HCT116 (cell line): ENCODE data around the gene BRD4.

ENCODE experiments used
- CTCF ChIP-seq, 3 experiments: fragments of 200-600 bp in 1 of 3; sonication (generic) in 1 of 3; IDR thresholded peaks in 2 of 3; conservative IDR thresholded peaks in 1 of 3; 2 replicates each; pipeline ENCODE4 v1.5.1; 2012 to 2017; ENCODE audit warnings: low read depth in 2 of 3, low read length in 2 of 3, antibody characterized with exemption in 1 of 3, borderline replicate concordance in 1 of 3, control low read depth in 1 of 3, mild to moderate bottlenecking in 1 of 3, mixed read lengths in 1 of 3, mixed run types in 1 of 3, moderate library complexity in 1 of 3; ENCODE audit not compliant: insufficient read depth in 1 of 3
- ELF1 ChIP-seq: IDR thresholded peaks from 2 replicates; pipeline ENCODE4 v1.6.1; 2012; ENCODE audit warnings: low read depth, borderline replicate concordance
- EZH2 ChIP-seq: fragments of 200-600 bp; sonication (generic); IDR thresholded peaks from 2 replicates; pipeline ENCODE4 v1.6.1; 2017; ENCODE audit warnings: antibody characterized with exemption, mixed run types
- JUND ChIP-seq: IDR thresholded peaks from 2 replicates; pipeline ENCODE4 v1.6.1; 2012
- MAX ChIP-seq: IDR thresholded peaks from 2 replicates; pipeline ENCODE4 v1.6.1; 2012
- POLR2A ChIP-seq: IDR thresholded peaks from 2 replicates; pipeline ENCODE4 v1.7.0; 2011; ENCODE audit warnings: borderline replicate concordance; ENCODE audit not compliant: insufficient read depth, insufficient read length; ENCODE audit errors: extremely low read depth
- REST ChIP-seq: IDR thresholded peaks from 2 replicates; pipeline ENCODE4 v1.6.1; 2012; ENCODE audit warnings: low read depth

- TF ChIP-seq POLR2A (no peak), CTCF (IDR thresholded peaks at IDR 0.05 in 2 of 3, conservative IDR thresholded peaks at IDR 0.05 in 1 of 3; ENCODE audit: borderline replicate concordance in 1 of 3, insufficient read depth in 1 of 3, low read depth in 2 of 3, low read length in 2 of 3) (no peak), EZH2 (no peak), MAX (no peak), REST (no peak), JUND (no peak), ELF1 (no peak)
These were observed 101.1 kb downstream of the BRD4 start for GRCh38 chr19:15231271-15231670.
